ENCODE results near the gene SMOC2.

- no peak for TF ChIP-seq EZH2 (IDR thresholded peaks at IDR 0.05; ENCODE audit: borderline replicate concordance, insufficient read depth, low read depth, low read length, poor library complexity, severe bottlenecking)
- TF ChIP-seq CTCF (IDR thresholded peaks at IDR 0.05): no peak
Observed at GRCh38 chr6:168447700-168448099, 6.7 kb downstream of the SMOC2 start.

Data from B cell (primary cell).